HL-60 (cell line): ENCODE results near the gene ZFP92.

Experiments used
- GABPA ChIP-seq: IDR thresholded peaks from 2 replicates; pipeline ENCODE4 v1.6.1; 2012; ENCODE audit warnings: low read depth
- POLR2AphosphoS5 ChIP-seq: IDR thresholded peaks from 2 replicates; pipeline ENCODE4 v1.6.1; 2012; ENCODE audit warnings: low read depth
- SPI1 ChIP-seq: IDR thresholded peaks from 2 replicates; pipeline ENCODE4 v1.6.1; 2012; ENCODE audit warnings: low read depth, mild to moderate bottlenecking, borderline replicate concordance
- TF ChIP-seq, protein P1 (sequence below): IDR thresholded peaks from one replicate; pipeline ENCODE4 v1.5.1; 2011; ENCODE audit warnings: low read length, control low read depth, inconsistent platforms; ENCODE audit not compliant: insufficient read depth
- TF ChIP-seq, protein P2 (sequence below): IDR thresholded peaks from 2 replicates; pipeline ENCODE4 v1.6.1; 2012; ENCODE audit warnings: low read depth; ENCODE audit not compliant: insufficient replicate concordance

- TF ChIP-seq, protein P1, sequence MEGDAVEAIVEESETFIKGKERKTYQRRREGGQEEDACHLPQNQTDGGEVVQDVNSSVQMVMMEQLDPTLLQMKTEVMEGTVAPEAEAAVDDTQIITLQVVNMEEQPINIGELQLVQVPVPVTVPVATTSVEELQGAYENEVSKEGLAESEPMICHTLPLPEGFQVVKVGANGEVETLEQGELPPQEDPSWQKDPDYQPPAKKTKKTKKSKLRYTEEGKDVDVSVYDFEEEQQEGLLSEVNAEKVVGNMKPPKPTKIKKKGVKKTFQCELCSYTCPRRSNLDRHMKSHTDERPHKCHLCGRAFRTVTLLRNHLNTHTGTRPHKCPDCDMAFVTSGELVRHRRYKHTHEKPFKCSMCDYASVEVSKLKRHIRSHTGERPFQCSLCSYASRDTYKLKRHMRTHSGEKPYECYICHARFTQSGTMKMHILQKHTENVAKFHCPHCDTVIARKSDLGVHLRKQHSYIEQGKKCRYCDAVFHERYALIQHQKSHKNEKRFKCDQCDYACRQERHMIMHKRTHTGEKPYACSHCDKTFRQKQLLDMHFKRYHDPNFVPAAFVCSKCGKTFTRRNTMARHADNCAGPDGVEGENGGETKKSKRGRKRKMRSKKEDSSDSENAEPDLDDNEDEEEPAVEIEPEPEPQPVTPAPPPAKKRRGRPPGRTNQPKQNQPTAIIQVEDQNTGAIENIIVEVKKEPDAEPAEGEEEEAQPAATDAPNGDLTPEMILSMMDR: no peak
- TF ChIP-seq GABPA (no peak), POLR2AphosphoS5 (no peak), SPI1 (no peak)
- TF ChIP-seq, protein P2, sequence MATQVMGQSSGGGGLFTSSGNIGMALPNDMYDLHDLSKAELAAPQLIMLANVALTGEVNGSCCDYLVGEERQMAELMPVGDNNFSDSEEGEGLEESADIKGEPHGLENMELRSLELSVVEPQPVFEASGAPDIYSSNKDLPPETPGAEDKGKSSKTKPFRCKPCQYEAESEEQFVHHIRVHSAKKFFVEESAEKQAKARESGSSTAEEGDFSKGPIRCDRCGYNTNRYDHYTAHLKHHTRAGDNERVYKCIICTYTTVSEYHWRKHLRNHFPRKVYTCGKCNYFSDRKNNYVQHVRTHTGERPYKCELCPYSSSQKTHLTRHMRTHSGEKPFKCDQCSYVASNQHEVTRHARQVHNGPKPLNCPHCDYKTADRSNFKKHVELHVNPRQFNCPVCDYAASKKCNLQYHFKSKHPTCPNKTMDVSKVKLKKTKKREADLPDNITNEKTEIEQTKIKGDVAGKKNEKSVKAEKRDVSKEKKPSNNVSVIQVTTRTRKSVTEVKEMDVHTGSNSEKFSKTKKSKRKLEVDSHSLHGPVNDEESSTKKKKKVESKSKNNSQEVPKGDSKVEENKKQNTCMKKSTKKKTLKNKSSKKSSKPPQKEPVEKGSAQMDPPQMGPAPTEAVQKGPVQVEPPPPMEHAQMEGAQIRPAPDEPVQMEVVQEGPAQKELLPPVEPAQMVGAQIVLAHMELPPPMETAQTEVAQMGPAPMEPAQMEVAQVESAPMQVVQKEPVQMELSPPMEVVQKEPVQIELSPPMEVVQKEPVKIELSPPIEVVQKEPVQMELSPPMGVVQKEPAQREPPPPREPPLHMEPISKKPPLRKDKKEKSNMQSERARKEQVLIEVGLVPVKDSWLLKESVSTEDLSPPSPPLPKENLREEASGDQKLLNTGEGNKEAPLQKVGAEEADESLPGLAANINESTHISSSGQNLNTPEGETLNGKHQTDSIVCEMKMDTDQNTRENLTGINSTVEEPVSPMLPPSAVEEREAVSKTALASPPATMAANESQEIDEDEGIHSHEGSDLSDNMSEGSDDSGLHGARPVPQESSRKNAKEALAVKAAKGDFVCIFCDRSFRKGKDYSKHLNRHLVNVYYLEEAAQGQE: no peak
Measured at GRCh38 chrX:153443476-153444332, 32.4 kb downstream of the ZFP92 start.
